Osteocyte (in vitro differentiated cells): ENCODE data around the gene TMA7. TPM values are rescaled to one million over a fixed set of nuclear protein-coding genes. Genes with fewer than 3 reads are reported as not detected.

Experiments
- DNase-seq: peaks from one replicate; pipeline ENCODE4 v3.0.0; 2021; ENCODE audit warnings: mixed read lengths; ENCODE audit not compliant: unreplicated experiment; ENCODE audit errors: extremely low spot score
- H3K27ac Mint-ChIP-seq: one replicate; pipeline ENCODE4 v1.8.0; 2021; ENCODE audit warnings: mild to moderate bottlenecking, mixed read lengths; ENCODE audit not compliant: unreplicated experiment
- H3K27me3 Mint-ChIP-seq: one replicate; pipeline ENCODE4 v1.8.0; 2021; ENCODE audit warnings: mixed read lengths; ENCODE audit not compliant: unreplicated experiment
- H3K36me3 Mint-ChIP-seq: one replicate; pipeline ENCODE4 v1.8.0; 2021; ENCODE audit warnings: mixed read lengths; ENCODE audit not compliant: unreplicated experiment
- H3K4me1 Mint-ChIP-seq: one replicate; pipeline ENCODE4 v1.8.0; 2021; ENCODE audit warnings: mixed read lengths; ENCODE audit not compliant: unreplicated experiment
- H3K4me3 Mint-ChIP-seq: one replicate; pipeline ENCODE4 v1.8.0; 2021; ENCODE audit warnings: mild to moderate bottlenecking, moderate library complexity, mixed read lengths; ENCODE audit not compliant: unreplicated experiment
- H3K9me3 Mint-ChIP-seq: one replicate; pipeline ENCODE4 v1.8.0; 2021; ENCODE audit warnings: mixed read lengths; ENCODE audit not compliant: unreplicated experiment
- long read RNA-seq: library from polyadenylated mRNA; unstranded; transcript quantifications from one replicate; pipeline ENCODE4 v2.0.0, GENCODE V29; 2021
- total RNA-seq: library from RNA; stranded (reverse); gene quantifications from 2 replicates; pipeline ENCODE4 v1.2.1, GENCODE V29; 2021
- TF ChIP-seq, protein P1 (sequence below): fragments of 200-600 bp; sonication (generic); IDR thresholded peaks from 2 replicates; pipeline ENCODE4 v1.5.0; 2021; ENCODE audit warnings: antibody characterized with exemption, mild to moderate bottlenecking, moderate library complexity

Gene TMA7
- 186 and 198 TPM in 2 replicates for total RNA-seq
- long read RNA-seq, transcript TMA7-201 (4 exons, 561 nt) = major isoform, 58 of 72 reads
- long read RNA-seq, partial matches to known transcripts = 5 of 72 reads
- long read RNA-seq, other reads (novel, unspliced or antisense) = 5 of 72 reads

GRCh38 chr3:48439820-48440589 lies at the start of gene TMA7, which contains the start of gene CCDC51:
Gene TMA7, plus strand, starts transcription at chr3:48440257. Its CDS starts 40 bp downstream, at chr3:48440297.
Gene CCDC51, minus strand, starts transcription at chr3:48440119. Its CDS starts 4,991 bp downstream, at chr3:48435128.
- peak within 1 kb of the TSS; percentile 96 for H3K27ac Mint-ChIP-seq
- TF ChIP-seq, protein P1, sequence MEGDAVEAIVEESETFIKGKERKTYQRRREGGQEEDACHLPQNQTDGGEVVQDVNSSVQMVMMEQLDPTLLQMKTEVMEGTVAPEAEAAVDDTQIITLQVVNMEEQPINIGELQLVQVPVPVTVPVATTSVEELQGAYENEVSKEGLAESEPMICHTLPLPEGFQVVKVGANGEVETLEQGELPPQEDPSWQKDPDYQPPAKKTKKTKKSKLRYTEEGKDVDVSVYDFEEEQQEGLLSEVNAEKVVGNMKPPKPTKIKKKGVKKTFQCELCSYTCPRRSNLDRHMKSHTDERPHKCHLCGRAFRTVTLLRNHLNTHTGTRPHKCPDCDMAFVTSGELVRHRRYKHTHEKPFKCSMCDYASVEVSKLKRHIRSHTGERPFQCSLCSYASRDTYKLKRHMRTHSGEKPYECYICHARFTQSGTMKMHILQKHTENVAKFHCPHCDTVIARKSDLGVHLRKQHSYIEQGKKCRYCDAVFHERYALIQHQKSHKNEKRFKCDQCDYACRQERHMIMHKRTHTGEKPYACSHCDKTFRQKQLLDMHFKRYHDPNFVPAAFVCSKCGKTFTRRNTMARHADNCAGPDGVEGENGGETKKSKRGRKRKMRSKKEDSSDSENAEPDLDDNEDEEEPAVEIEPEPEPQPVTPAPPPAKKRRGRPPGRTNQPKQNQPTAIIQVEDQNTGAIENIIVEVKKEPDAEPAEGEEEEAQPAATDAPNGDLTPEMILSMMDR = no peak
- peaks cover 33% of the 10 kb centered on the region for H3K4me1 Mint-ChIP-seq
- peak; percentile 98 for DNase-seq
- H3K27me3 Mint-ChIP-seq = no peaks in the 10 kb centered on the region
- H3K4me3 Mint-ChIP-seq = peak within 1 kb of the TSS; percentile 98
- H3K36me3 Mint-ChIP-seq = peaks cover 5% of the 10 kb centered on the region
- H3K9me3 Mint-ChIP-seq = no peaks in the 10 kb centered on the region

- TF ChIP-seq, protein P1 = no peak
- no peak for DNase-seq
- Mint-ChIP-seq H3K27me3 (peaks cover 38% of the 10 kb centered on the region), H3K36me3 (no peaks in the 10 kb centered on the region), H3K27ac (no peak overlapping the region), H3K4me3 (no peak overlapping the region), H3K4me1 (no peaks in the 10 kb centered on the region), H3K9me3 (peaks cover 4% of the 10 kb centered on the region)
Observed at GRCh38 chr3:48394391-48394790, 45.7 kb upstream of the TMA7 start.

DNA sequence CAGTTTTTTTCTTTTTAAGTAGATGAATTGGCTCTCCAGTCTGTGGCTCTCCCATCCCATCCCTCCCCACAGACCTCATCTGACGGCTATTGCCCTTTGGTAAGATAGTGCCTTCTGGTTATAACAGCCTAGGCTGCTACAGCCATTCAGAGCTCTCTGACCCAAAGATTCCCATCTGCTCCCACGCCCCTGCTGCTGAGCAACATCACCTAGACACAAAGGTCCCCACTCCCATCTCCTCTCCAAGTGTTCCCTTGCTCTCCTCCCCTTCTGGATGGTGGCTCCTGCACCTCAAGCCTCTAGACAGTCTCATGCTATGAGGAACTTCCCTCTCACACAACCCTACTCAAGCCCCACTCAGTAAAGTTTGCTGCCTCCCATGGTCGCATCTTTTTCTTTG lies 44.3 kb upstream of the TMA7 start:
- Mint-ChIP-seq H3K27ac (no peak overlapping the region), H3K27me3 (peaks cover 31% of the 10 kb centered on the region), H3K9me3 (peaks cover 4% of the 10 kb centered on the region), H3K4me3 (no peak overlapping the region), H3K4me1 (no peaks in the 10 kb centered on the region), H3K36me3 (no peaks in the 10 kb centered on the region)
- DNase-seq = no peak
- TF ChIP-seq, protein P1 = no peak

GRCh38 chr3:48397767-48398681 lies 42.0 kb upstream of the TMA7 start:
- Mint-ChIP-seq H3K4me1 (peaks cover 21% of the 10 kb centered on the region), H3K4me3 (no peak overlapping the region), H3K27ac (no peak overlapping the region)

More at GRCh38 chr3:48397767-48398681, 42.0 kb upstream of the TMA7 start:
- TF ChIP-seq, protein P1 = no peak
- H3K36me3 Mint-ChIP-seq = no peaks in the 10 kb centered on the region
- peaks cover 18% of the 10 kb centered on the region for H3K27me3 Mint-ChIP-seq
- no peaks in the 10 kb centered on the region for H3K9me3 Mint-ChIP-seq
- DNase-seq = no peak
